ENCODE results near the gene RHOV. TPM values are rescaled to one million over a fixed set of nuclear protein-coding genes. Genes with fewer than 3 reads are reported as not detected.

Gene RHOV
- total and polyA plus RNA-seq, 2 of the 4 experiments (the other 2 are of a cell fraction): 0.10 TPM; not detected in 1

DNA sequence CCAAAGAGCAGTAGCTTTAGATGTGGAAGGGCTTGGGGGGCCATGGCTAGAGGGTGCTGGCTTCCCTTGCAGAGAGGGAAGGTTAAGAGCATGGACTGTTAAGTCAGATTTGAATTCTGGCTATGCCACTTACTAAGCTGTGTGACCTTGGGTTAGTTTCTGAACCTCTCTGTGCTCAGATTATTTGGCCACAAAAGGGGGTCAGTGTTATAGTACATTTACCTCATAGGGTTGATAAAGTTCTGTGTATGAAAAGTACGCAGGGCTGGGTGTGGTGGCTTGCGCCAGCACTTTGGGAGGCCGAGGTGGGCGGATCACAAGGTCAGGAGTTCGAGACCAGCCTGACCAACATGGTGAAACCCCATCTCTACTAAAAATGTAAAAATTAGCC, 27.0 kb upstream of the RHOV start:
- BruUV-seq (replicated peaks): no TSS peak
- Histone ChIP-seq H3K9me1 (ENCODE audit: insufficient read depth, low read length) (no peaks in the 10 kb centered on the region), H3K4ac (ENCODE audit: low read depth, low read length) (no peak overlapping the region), H3K4me3 (ENCODE audit: insufficient read depth, low read depth, low read length) (no peak overlapping the region), H3K79me1 (ENCODE audit: low read depth in 1 of 2, low read length in 2 of 2) (peaks cover 7 to 41% of the 10 kb centered on the region in 2 experiments; a peak in 3 of 4 replicates), H3K27ac (ENCODE audit: insufficient read depth, low read length) (no peak overlapping the region), H3K4me2 (ENCODE audit: low read depth, low read length) (no peak overlapping the region), H2BK120ac (ENCODE audit: low read depth, low read length) (no peak overlapping the region), H3K18ac (ENCODE audit: low read depth, low read length) (no peak overlapping the region), H2AFZ (replicated peaks; ENCODE audit: low read length, poor library complexity) (no peak overlapping the region), H2BK20ac (ENCODE audit: low read depth, low read length) (no peak overlapping the region), H4K91ac (ENCODE audit: insufficient read depth, low read depth, low read length) (no peak overlapping the region), H2AK5ac (ENCODE audit: low read depth, low read length) (no peak overlapping the region), H3K23ac (ENCODE audit: low read depth, low read length) (no peak overlapping the region), H3K27me3 (ENCODE audit: control insufficient read depth, insufficient read depth, low read length) (no peaks in the 10 kb centered on the region), H3K14ac (replicated peaks; ENCODE audit: low read depth, low read length) (no peak overlapping the region), H2BK15ac (ENCODE audit: low read depth, low read length) (no peak overlapping the region), H3K4me1 (ENCODE audit: control insufficient read depth, insufficient read depth, low read length) (peaks cover 5% of the 10 kb centered on the region), H4K8ac (ENCODE audit: low read depth in 2 of 2, low read length in 2 of 2) (no peak overlapping the region), H3K9ac (ENCODE audit: low read depth, low read length) (no peak overlapping the region), H3K9me3 (ENCODE audit: control insufficient read depth, insufficient read depth, low read length) (no peaks in the 10 kb centered on the region), H3K36me3 (ENCODE audit: control insufficient read depth, insufficient read depth, low read length) (peaks cover 54% of the 10 kb centered on the region), H4K20me1 (ENCODE audit: insufficient read depth, low read length) (peaks cover 36% of the 10 kb centered on the region), H2AK9ac (replicated peaks; ENCODE audit: low read depth, low read length, poor library complexity) (no peak overlapping the region), H4K5ac (ENCODE audit: low read depth, low read length) (no peak overlapping the region), H2BK5ac (ENCODE audit: low read depth, low read length, poor library complexity, severe bottlenecking) (no peak overlapping the region), H3K56ac (ENCODE audit: extremely low read depth, insufficient read depth, low read length) (no peak overlapping the region)
- DNase-seq: no peak
- TF ChIP-seq, protein P1, sequence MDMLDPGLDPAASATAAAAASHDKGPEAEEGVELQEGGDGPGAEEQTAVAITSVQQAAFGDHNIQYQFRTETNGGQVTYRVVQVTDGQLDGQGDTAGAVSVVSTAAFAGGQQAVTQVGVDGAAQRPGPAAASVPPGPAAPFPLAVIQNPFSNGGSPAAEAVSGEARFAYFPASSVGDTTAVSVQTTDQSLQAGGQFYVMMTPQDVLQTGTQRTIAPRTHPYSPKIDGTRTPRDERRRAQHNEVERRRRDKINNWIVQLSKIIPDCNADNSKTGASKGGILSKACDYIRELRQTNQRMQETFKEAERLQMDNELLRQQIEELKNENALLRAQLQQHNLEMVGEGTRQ (IDR thresholded peaks at IDR 0.05; ENCODE audit: low read depth, low read length): no peak
- TF ChIP-seq SMC3 (IDR thresholded peaks at IDR 0.05; ENCODE audit: low read depth, low read length) (no peak), MAZ (IDR thresholded peaks at IDR 0.05; ENCODE audit: borderline replicate concordance, low read depth, low read length) (no peak), NFE2L2 (IDR thresholded peaks at IDR 0.05; ENCODE audit: low read depth, low read length) (no peak), CEBPB (IDR thresholded peaks at IDR 0.05; ENCODE audit: low read depth, low read length) (no peak), RCOR1 (IDR thresholded peaks at IDR 0.05; ENCODE audit: insufficient replicate concordance, low read length) (no peak), BHLHE40 (IDR thresholded peaks at IDR 0.05; ENCODE audit: low read depth, low read length) (no peak), POLR2A (IDR thresholded peaks at IDR 0.05; ENCODE audit: low read depth, low read length) (no peak), RAD21 (IDR thresholded peaks at IDR 0.05; ENCODE audit: low read length) (no peak), RFX5 (IDR thresholded peaks at IDR 0.05; ENCODE audit: low read depth, low read length) (no peak), MXI1 (IDR thresholded peaks at IDR 0.05; ENCODE audit: borderline replicate concordance, low read depth, low read length) (no peak), MAFK (IDR thresholded peaks at IDR 0.05; ENCODE audit: low read depth, low read length) (no peak), CHD1 (IDR thresholded peaks at IDR 0.05; ENCODE audit: low read depth, low read length) (no peak)
- TF ChIP-seq, protein P2, sequence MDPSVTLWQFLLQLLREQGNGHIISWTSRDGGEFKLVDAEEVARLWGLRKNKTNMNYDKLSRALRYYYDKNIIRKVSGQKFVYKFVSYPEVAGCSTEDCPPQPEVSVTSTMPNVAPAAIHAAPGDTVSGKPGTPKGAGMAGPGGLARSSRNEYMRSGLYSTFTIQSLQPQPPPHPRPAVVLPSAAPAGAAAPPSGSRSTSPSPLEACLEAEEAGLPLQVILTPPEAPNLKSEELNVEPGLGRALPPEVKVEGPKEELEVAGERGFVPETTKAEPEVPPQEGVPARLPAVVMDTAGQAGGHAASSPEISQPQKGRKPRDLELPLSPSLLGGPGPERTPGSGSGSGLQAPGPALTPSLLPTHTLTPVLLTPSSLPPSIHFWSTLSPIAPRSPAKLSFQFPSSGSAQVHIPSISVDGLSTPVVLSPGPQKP (IDR thresholded peaks at IDR 0.05; ENCODE audit: borderline replicate concordance, low read depth, low read length): no peak
- TF ChIP-seq, protein P3, sequence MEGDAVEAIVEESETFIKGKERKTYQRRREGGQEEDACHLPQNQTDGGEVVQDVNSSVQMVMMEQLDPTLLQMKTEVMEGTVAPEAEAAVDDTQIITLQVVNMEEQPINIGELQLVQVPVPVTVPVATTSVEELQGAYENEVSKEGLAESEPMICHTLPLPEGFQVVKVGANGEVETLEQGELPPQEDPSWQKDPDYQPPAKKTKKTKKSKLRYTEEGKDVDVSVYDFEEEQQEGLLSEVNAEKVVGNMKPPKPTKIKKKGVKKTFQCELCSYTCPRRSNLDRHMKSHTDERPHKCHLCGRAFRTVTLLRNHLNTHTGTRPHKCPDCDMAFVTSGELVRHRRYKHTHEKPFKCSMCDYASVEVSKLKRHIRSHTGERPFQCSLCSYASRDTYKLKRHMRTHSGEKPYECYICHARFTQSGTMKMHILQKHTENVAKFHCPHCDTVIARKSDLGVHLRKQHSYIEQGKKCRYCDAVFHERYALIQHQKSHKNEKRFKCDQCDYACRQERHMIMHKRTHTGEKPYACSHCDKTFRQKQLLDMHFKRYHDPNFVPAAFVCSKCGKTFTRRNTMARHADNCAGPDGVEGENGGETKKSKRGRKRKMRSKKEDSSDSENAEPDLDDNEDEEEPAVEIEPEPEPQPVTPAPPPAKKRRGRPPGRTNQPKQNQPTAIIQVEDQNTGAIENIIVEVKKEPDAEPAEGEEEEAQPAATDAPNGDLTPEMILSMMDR (conservative IDR thresholded peaks at IDR 0.05; ENCODE audit: low read depth, low read length): no peak
- CTCF ChIA-PET: no interaction called here
- in situ Hi-C loops (cut with MboI; ENCODE audit: low sequenced_read_pairs) (loop anchor here (5.0 to 10.0 kb wide), 2 partner anchors 124 to 286 kb away; no protein-coding TSS in a partner anchor), dilution Hi-C loops (cut with HindIII; ENCODE audit: low sequenced_read_pairs, unreplicated experiment) (no loop called here), intact Hi-C loops (cut with micrococcal nuclease) (loop anchor here (10.0 kb wide), 1 partner anchor 214 kb away; the partner anchor contains the start of gene INO80)
- POLR2A ChIA-PET (ENCODE audit: unreplicated experiment): no interaction called here
- ATAC-seq (ENCODE audit: low read depth): no peak
- WGBS, 2 experiments (ENCODE audit: extremely low coverage in 2 of 2, insufficient read length in 1 of 2): no CpG with 5 or more reads among the region's 5 CpGs

Measured in IMR-90 (cell line).